IPS-18a (cell line): Measurements from ENCODE around the gene ATAD2B.
A peak's percentile ranks its signal among the peaks of the same experiment; 100 is the strongest.

Source experiments
- H3K27ac ChIP-seq: one replicate; pipeline ENCODE4 v1.5.1; 2013; ENCODE audit warnings: low read length
- H3K27me3 ChIP-seq: one replicate; pipeline ENCODE4 v1.6.1; 2013; ENCODE audit warnings: mild to moderate bottlenecking, low read length; ENCODE audit not compliant: control insufficient read depth, insufficient read depth
- H3K36me3 ChIP-seq: one replicate; pipeline ENCODE4 v1.6.1; 2013; ENCODE audit warnings: low read depth, low read length; ENCODE audit not compliant: control insufficient read depth
- H3K4me1 ChIP-seq: one replicate; pipeline ENCODE4 v1.6.1; 2013; ENCODE audit warnings: low read depth, low read length; ENCODE audit not compliant: control insufficient read depth
- H3K4me3 ChIP-seq: one replicate; pipeline ENCODE4 v1.5.1; 2013; ENCODE audit warnings: low read length
- H3K9ac ChIP-seq: one replicate; pipeline ENCODE4 v1.6.1; 2013; ENCODE audit warnings: mild to moderate bottlenecking, low read length, moderate library complexity
- H3K9me3 ChIP-seq: one replicate; pipeline ENCODE4 v1.6.1; 2013; ENCODE audit warnings: low read depth, low read length; ENCODE audit not compliant: control insufficient read depth

The ATAD2B gene

DNA sequence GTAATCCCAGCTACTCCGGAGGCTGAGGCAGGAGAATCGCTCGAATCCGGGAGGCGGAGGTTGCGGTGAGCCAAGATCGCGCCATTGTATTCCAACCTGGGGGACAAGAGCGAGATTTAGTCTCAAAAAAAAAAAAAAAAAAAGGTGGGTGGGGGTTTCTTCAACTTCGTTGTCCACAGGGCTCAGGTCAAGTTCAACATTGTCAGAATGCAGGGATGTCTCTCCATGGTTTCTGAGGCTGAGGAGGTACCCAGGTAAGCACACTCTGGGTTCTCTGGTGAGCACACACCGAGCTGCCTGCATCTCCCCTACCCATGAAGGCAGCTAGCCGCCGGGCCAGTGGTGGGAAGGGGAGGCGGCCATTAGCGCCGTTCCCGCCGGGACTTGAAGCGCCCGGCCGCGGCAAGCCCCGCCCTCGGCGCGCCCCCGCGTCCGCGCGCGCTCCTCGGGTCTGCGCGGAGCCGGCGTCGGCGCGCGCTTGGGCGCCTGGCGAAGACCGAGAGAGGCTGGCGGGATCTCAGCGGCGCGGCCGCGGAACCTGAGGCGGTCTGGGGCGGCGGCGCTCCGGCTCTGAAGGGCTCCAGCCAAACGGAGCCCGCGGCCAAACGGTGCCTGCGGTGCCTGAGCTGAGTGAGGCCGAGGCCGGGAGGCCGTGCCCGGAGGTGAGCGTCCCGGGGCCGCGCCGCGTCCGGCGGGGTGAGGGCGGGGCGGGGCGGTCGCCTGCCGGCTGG is 13.2 kb upstream of the ATAD2B start, which contains the start of gene UBXN2A:
Gene UBXN2A, plus strand, starts transcription at position 477 of the 731 bp plus-strand sequence. CDS start 17,852 bp downstream, outside the sequence.
- Histone ChIP-seq H3K27ac (no peak within 1 kb of the TSS), H3K27me3 (no peaks in the 10 kb centered on the region), H3K9ac (peak within 1 kb of the TSS; percentile 73), H3K4me3 (peak within 1 kb of the TSS; percentile 80), H3K4me1 (peaks cover 6% of the 10 kb centered on the region), H3K9me3 (no peaks in the 10 kb centered on the region), H3K36me3 (no peaks in the 10 kb centered on the region)

DNA sequence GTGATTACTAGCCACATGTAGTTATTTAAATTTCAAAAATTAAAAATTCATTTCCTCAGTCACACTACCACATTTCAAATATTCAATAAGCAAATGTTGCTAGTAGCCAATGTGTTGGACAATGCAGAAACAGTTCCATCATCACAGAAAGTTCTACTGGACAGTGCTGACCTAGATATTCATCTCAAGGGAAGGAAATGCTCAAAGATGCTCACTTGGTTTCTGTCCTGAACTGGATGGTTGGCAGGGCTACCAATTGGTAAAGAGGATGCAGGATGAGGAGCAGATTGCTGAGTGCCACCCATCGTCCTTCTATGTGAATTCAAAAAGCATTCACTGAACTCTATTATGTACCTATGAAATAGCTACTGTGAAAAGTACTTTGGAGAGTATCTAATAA is 7.3 kb upstream of the ATAD2B start:
- H3K9ac ChIP-seq = no peak overlapping the region
- H3K27me3 ChIP-seq = no peaks in the 10 kb centered on the region
- H3K4me1 ChIP-seq = peaks cover 4% of the 10 kb centered on the region
- H3K36me3 ChIP-seq = no peaks in the 10 kb centered on the region
- H3K27ac ChIP-seq = no peak overlapping the region
- no peak overlapping the region for H3K4me3 ChIP-seq
- H3K9me3 ChIP-seq = no peaks in the 10 kb centered on the region

DNA sequence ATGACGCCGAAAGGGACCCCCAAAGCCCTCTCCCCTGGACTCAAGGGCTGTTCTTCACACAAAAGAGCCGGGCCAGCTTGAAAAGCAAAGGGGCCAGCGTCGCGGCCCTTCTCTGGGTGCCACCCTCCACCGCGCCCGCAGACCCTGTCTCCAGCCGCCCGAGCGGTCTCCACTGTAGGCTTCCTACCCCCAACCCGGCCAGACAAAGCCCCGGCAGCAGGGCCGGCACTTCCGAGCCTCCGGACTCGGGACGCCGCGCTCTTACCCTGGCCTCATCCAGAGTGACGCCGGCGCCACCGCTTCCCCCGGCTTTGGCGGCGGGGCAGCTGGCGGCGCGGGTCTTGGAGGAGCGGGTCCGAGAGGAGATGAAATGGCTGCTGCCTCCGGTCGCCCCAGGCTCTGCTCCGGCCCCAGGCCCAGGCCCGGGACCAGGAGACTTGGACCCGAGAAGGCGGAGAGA is 603 bp downstream of the ATAD2B start:
- peaks cover 4% of the 10 kb centered on the region for H3K4me1 ChIP-seq
- H3K36me3 ChIP-seq = no peaks in the 10 kb centered on the region
- peak overlapping the region; percentile 98 for H3K9ac ChIP-seq
- no peaks in the 10 kb centered on the region for H3K9me3 ChIP-seq
- H3K27ac ChIP-seq = peak overlapping the region; percentile 68
- H3K4me3 ChIP-seq = peak overlapping the region; percentile 94
- H3K27me3 ChIP-seq = no peaks in the 10 kb centered on the region

- H3K27ac ChIP-seq = peak overlapping the region; percentile 68
- no peaks in the 10 kb centered on the region for H3K27me3 ChIP-seq
- H3K4me3 ChIP-seq = peak overlapping the region; percentile 94
- no peaks in the 10 kb centered on the region for H3K9me3 ChIP-seq
- no peaks in the 10 kb centered on the region for H3K36me3 ChIP-seq
- peak overlapping the region; percentile 98 for H3K9ac ChIP-seq
- H3K4me1 ChIP-seq = peaks cover 4% of the 10 kb centered on the region
Observed at GRCh38 chr2:23925702-23926289, 1.1 kb downstream of the ATAD2B start.

GRCh38 chr2:23924589-23925359 is 2.1 kb downstream of the ATAD2B start:
- Histone ChIP-seq H3K4me3 (peak overlapping the region; percentile 94), H3K27me3 (no peaks in the 10 kb centered on the region), H3K9me3 (no peaks in the 10 kb centered on the region), H3K36me3 (no peaks in the 10 kb centered on the region), H3K27ac (no peak overlapping the region), H3K4me1 (peaks cover 4% of the 10 kb centered on the region), H3K9ac (peak overlapping the region; percentile 98)

DNA sequence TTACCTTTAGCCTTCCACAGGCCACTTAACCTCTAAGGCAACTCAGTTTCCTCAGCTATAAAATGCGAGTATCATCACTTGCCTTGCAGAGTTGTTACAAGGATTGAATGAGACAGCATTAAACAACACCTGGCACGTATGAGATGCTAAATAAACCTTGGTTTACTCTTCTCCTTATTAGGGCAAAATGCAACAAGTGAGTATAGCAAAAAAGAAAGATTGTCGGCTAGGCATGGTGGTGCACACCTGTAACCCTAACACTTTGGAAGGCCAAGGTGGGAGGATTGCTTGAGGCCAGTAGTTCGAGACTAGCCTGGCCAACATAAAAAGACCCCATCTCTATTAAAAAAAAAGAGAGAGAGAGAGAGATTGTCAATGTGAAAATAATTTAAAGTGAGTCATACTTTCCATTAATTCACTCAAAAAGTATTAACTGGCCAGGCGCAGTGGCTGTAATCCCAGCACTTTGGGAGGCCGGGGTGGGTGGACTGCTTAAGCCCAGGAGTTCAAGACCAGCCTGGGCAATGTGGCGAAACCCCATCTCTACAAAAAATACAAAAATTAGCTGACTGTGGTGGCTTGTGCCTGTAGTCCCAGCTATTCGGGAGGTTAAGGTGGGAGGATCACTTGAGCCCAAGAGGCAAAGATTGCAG is 8.0 kb downstream of the ATAD2B start:
- H3K36me3 ChIP-seq = no peaks in the 10 kb centered on the region
- no peaks in the 10 kb centered on the region for H3K27me3 ChIP-seq
- peaks cover 10% of the 10 kb centered on the region for H3K4me1 ChIP-seq
- no peak overlapping the region for H3K9ac ChIP-seq
- H3K27ac ChIP-seq = no peak overlapping the region
- H3K4me3 ChIP-seq = no peak overlapping the region
- no peaks in the 10 kb centered on the region for H3K9me3 ChIP-seq

DNA sequence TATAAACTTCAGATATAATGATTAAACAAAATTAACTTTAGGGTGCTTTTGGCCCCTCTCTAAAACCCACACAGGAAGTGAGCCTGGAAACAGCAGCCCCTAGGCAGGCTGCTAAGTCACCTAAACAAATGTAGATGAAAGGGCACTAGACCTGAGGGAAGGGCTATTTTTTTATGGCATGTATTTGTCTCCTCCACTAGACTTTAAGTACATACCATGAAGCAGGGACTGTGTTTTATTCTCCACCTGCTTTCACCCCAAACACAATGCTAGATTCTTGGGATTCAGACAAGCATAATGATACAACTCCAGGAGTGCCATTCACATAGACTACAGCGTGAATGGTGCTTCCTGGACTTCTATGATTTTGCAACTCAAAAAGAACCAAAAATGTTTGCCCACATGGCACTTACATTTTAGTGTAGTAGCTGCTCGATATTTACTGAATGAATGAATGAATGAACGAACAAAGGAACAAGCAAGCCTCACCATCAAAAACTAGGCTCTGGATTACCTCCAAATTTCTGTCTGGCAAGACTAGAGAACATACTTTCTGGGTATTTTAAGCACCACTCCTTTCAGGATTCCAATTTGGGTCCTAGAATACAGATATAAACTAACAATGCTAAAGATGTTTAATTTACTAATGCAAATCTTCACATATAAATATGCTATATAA is 10.1 kb downstream of the ATAD2B start:
- no peaks in the 10 kb centered on the region for H3K9me3 ChIP-seq
- peaks cover 10% of the 10 kb centered on the region for H3K4me1 ChIP-seq
- H3K4me3 ChIP-seq = no peak overlapping the region
- no peaks in the 10 kb centered on the region for H3K36me3 ChIP-seq
- no peak overlapping the region for H3K9ac ChIP-seq
- H3K27me3 ChIP-seq = no peaks in the 10 kb centered on the region
- no peak overlapping the region for H3K27ac ChIP-seq

- Histone ChIP-seq H3K27ac (no peak overlapping the region), H3K27me3 (no peaks in the 10 kb centered on the region), H3K4me1 (peaks cover 10% of the 10 kb centered on the region), H3K4me3 (no peak overlapping the region), H3K9me3 (no peaks in the 10 kb centered on the region), H3K36me3 (no peaks in the 10 kb centered on the region), H3K9ac (no peak overlapping the region)
Observed at GRCh38 chr2:23915327-23915726, 11.6 kb downstream of the ATAD2B start.

DNA sequence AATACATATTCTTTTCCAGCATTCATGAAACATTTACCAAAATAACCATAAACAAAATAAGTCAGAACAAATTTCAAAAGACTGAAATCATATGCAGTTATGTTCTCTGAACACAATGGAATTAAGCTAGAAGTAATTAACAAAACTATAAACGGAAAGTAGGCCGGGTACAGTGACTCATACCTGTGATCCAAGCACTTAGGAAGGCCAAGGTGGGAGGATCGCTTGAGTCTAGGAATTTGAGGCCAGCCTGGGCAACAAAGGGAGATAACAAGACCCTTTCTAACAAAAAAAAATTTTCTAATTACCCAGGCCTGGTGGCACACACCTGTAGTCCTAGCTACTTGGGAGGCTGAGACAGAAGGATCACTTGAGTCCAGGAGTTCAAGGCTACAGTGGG is 14.9 kb downstream of the ATAD2B start:
- Histone ChIP-seq H3K27me3 (no peaks in the 10 kb centered on the region), H3K9ac (no peak overlapping the region), H3K9me3 (no peaks in the 10 kb centered on the region), H3K36me3 (no peaks in the 10 kb centered on the region), H3K27ac (no peak overlapping the region), H3K4me1 (peaks cover 9% of the 10 kb centered on the region), H3K4me3 (no peak overlapping the region)

GRCh38 chr2:23905155-23905554 is 21.8 kb downstream of the ATAD2B start:
- Histone ChIP-seq H3K4me1 (no peaks in the 10 kb centered on the region), H3K27ac (no peak overlapping the region), H3K9ac (no peak overlapping the region), H3K36me3 (no peaks in the 10 kb centered on the region), H3K27me3 (no peaks in the 10 kb centered on the region), H3K9me3 (no peaks in the 10 kb centered on the region), H3K4me3 (no peak overlapping the region)

- Histone ChIP-seq H3K27ac (no peak overlapping the region), H3K36me3 (no peaks in the 10 kb centered on the region), H3K27me3 (no peaks in the 10 kb centered on the region), H3K9me3 (no peaks in the 10 kb centered on the region), H3K4me1 (no peaks in the 10 kb centered on the region), H3K9ac (no peak overlapping the region), H3K4me3 (no peak overlapping the region)
Observed at GRCh38 chr2:23904692-23905091, 22.2 kb downstream of the ATAD2B start.
